Kidney (tissue), 14 donors: ENCODE results near the gene TMEM242. TPM values are rescaled to one million over a fixed set of nuclear protein-coding genes. Genes with fewer than 3 reads are reported as not detected.

Source experiments
- DNase-seq, 5 donors: peaks; one replicate each; pipeline ENCODE4 v3.0.0-alpha.2; 2013 to 2020
- FAIRE-seq: peaks from 2 replicates; lab custom pipeline; 2012; peaks lifted over from hg19 to GRCh38; lab: Jason Lieb, UNC
- H3K27ac ChIP-seq, 2 donors: one replicate each; pipeline ENCODE4 v1.7.0; 2013; ENCODE audit warnings: low read depth in 2 of 2, low read length in 2 of 2, inconsistent platforms in 1 of 2
- H3K27me3 ChIP-seq: one replicate; pipeline ENCODE4 v1.7.1; 2013; ENCODE audit warnings: low read length, inconsistent platforms; ENCODE audit not compliant: control insufficient read depth, insufficient read depth
- H3K36me3 ChIP-seq, 3 donors: one replicate each; pipeline versions ENCODE4 v1.7.0 to v1.7.1; 2013; ENCODE audit warnings: low read length in 3 of 3, control low read depth in 1 of 3, inconsistent platforms in 1 of 3; ENCODE audit not compliant: insufficient read depth in 3 of 3, control insufficient read depth in 2 of 3
- H3K4me1 ChIP-seq, 3 donors: one replicate each; pipeline versions ENCODE4 v1.7.0 to v1.7.1; 2013; ENCODE audit warnings: low read length in 3 of 3, inconsistent platforms in 1 of 3, low read depth in 1 of 3; ENCODE audit not compliant: control insufficient read depth in 2 of 3, insufficient read depth in 2 of 3
- H3K4me3 ChIP-seq, 3 donors: one replicate each; pipeline versions ENCODE4 v1.7.0 to v1.8.1; 2013; ENCODE audit warnings: low read length in 3 of 3, control low read depth in 1 of 3, inconsistent platforms in 1 of 3
- H3K9ac ChIP-seq, 3 donors: one replicate each; pipeline versions ENCODE4 v1.7.0 to v1.7.1; 2013; ENCODE audit warnings: low read length in 3 of 3, control low read depth in 1 of 3, inconsistent platforms in 1 of 3
- H3K9me3 ChIP-seq, 3 donors: one replicate each; pipeline versions ENCODE4 v1.7.0 to v1.7.1; 2013; ENCODE audit warnings: low read length in 3 of 3, control low read depth in 1 of 3, inconsistent platforms in 1 of 3; ENCODE audit not compliant: control insufficient read depth in 2 of 3, insufficient read depth in 1 of 3
- intact Hi-C: fragments of 100-400 bp; cut with DNase I; formaldehyde crosslinking; loops from one replicate; pipeline ENCODE4 v1.11.1; 2022
- polyA plus RNA-seq: library from polyadenylated mRNA; stranded (reverse); fragments of 350-450 nt; fragmentation: Illumina TruSeq; extraction: RNeasy Lipid Tissue Mini Kit (QIAGEN cat#74804); gene quantifications from one replicate; pipeline ENCODE4 v1.2.3, GENCODE V29; 2014; ENCODE audit warnings: low read depth, low replicate concordance; ENCODE audit not compliant: insufficient read depth
- total RNA-seq: library from RNA; stranded (reverse); fragmentation: NEBNext Ultra II Directional; extraction: Animal tissue kit (Norgen Biotek cat#: 25700); gene quantifications from one replicate; pipeline ENCODE4 v1.2.1, GENCODE V29; 2021
- TF ChIP-seq, protein P1 (sequence below): IDR thresholded peaks from 3 replicates; pipeline ENCODE4 v1.5.1; 2012; ENCODE audit warnings: mild to moderate bottlenecking, moderate library complexity, borderline replicate concordance; ENCODE audit not compliant: insufficient read depth; ENCODE audit errors: extremely low read depth
- donor health status: control.
- donor health status: control.
- donor health status: control.
- donor health status: control.
- donor health status: control.
- donor health status: DM: yes; HTN: yes; CAD: no.
- donor health status: Normal renal cell carcinoma (clear cell type).

Gene TMEM242
- total and polyA plus RNA-seq, 2 donors from 2014 or later, result 14.2 to 14.3 TPM

DNA sequence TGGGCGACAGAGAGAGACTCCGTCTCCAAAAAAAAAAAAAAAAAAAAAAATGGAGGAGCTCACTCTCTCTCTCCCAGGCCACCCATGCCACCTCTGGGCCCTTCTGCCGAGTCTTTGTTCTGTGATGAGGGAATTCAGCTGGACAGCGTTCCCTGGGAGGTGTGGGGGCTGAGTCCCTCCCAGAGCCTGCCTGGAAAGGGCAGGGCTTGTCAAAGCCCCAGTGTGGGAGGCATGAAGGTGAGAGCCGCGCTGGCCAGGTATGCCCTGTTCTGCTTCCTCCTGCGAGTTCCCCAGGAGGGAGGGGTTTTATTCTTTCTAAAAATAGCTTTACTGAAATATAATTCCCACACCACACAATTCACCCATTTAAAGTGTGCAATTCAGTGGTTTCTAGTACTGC, 69.6 kb downstream of the TMEM242 start:
- Histone ChIP-seq H3K27ac (no peak overlapping the region), H3K9ac (no peak overlapping the region), H3K27me3 (no peaks in the 10 kb centered on the region), H3K36me3 (no peaks in the 10 kb centered on the region), H3K4me3 (no peak overlapping the region), H3K4me1 (peaks cover 0 to 3% (median 0%) of the 10 kb centered on the region in 3 donors), H3K9me3 (no peaks in the 10 kb centered on the region)
- TF ChIP-seq, protein P1, sequence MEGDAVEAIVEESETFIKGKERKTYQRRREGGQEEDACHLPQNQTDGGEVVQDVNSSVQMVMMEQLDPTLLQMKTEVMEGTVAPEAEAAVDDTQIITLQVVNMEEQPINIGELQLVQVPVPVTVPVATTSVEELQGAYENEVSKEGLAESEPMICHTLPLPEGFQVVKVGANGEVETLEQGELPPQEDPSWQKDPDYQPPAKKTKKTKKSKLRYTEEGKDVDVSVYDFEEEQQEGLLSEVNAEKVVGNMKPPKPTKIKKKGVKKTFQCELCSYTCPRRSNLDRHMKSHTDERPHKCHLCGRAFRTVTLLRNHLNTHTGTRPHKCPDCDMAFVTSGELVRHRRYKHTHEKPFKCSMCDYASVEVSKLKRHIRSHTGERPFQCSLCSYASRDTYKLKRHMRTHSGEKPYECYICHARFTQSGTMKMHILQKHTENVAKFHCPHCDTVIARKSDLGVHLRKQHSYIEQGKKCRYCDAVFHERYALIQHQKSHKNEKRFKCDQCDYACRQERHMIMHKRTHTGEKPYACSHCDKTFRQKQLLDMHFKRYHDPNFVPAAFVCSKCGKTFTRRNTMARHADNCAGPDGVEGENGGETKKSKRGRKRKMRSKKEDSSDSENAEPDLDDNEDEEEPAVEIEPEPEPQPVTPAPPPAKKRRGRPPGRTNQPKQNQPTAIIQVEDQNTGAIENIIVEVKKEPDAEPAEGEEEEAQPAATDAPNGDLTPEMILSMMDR, result no peak
- FAIRE-seq, result no peak
- intact Hi-C loops, result no loop called here
- peak in 1 of 5 donors; percentile 86 for DNase-seq

DNA sequence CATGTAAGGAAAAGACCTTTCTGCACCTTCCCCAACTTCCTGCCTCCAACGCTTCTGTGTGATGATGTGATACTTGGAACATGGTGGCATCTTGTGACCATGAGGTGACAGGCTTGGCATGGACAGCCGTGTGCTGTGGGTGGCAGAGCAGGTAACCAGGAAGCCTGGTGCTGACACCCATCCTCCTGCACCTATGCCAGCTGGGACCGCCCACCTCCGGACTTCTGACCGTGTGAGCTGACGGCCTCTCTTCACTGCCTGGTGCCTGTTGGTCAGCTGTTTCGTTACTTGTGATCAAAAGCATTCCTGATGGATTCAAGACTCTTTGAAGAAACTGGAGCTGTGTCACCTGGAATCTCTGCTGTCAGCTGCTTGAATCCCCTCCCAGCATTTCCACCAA, 70.3 kb downstream of the TMEM242 start:
- TF ChIP-seq, protein P1, result no peak
- H3K4me3 ChIP-seq, result no peak overlapping the region
- no peaks in the 10 kb centered on the region for H3K9me3 ChIP-seq
- no peak overlapping the region for H3K9ac ChIP-seq
- no peaks in the 10 kb centered on the region for H3K36me3 ChIP-seq
- intact Hi-C loops, result no loop called here
- H3K27me3 ChIP-seq, result no peaks in the 10 kb centered on the region
- FAIRE-seq (no peak), DNase-seq (no peak)
- no peak overlapping the region for H3K27ac ChIP-seq
- peaks cover 0 to 3% (median 0%) of the 10 kb centered on the region in 3 donors for H3K4me1 ChIP-seq

DNA sequence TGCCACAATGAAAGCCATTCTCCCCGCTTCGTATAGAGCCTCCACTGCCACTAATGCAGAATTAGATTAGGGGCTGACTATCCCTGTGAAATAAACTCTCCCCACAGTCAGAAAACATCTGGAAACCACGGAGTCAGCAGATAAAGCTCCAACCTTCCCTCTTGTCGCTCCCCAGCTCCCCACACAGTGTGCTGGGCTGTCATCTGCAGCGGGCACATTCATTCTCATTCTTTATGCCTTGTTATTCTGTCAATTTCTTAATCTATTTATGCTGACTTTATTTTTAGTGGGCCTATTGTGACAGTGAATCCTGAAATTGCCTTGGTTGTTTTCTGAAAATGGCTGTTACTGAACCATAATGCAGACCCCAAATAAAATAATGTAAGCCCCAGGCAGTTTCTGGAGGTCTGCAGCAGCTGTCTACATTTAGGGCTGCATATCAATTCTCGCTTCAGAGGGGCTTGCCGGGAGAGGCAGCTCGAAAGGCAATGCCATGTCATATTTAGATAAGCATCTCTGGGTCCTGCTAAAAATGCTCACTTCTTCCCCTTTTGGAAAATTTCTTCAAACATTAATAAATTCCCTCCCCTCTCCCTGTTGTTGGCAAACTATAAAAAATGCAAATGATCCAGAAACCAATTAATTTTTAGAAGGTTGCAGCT, 71.6 kb downstream of the TMEM242 start:
- no peak overlapping the region for H3K9ac ChIP-seq
- no peak for DNase-seq
- no peaks in the 10 kb centered on the region for H3K36me3 ChIP-seq
- TF ChIP-seq, protein P1, result no peak
- FAIRE-seq, result no peak
- H3K27ac ChIP-seq, result no peak overlapping the region
- intact Hi-C loops, result no loop called here
- no peak overlapping the region for H3K4me3 ChIP-seq
- H3K9me3 ChIP-seq, result no peaks in the 10 kb centered on the region
- no peaks in the 10 kb centered on the region for H3K27me3 ChIP-seq
- H3K4me1 ChIP-seq, result peaks cover 0 to 3% (median 0%) of the 10 kb centered on the region in 3 donors
